Fibroblast of lung (primary cell): Measurements from ENCODE around the gene TBCC. TPM values are rescaled to one million over a fixed set of nuclear protein-coding genes. Genes with fewer than 3 reads are reported as not detected.

Experiments used
- DNase-seq, 2 donors: peaks; one replicate each; pipeline versions ENCODE4 v3.0.0 to v3.0.0-alpha.2; 2010; ENCODE audit warnings: low read depth in 2 of 2
- H2AFZ ChIP-seq: 2 replicates; pipeline ENCODE4 v1.5.1; 2012; ENCODE audit warnings: low read length, control low read depth, inconsistent platforms
- H3K27ac ChIP-seq: 2 replicates; pipeline ENCODE4 v1.5.1; 2011; ENCODE audit warnings: low read length, control low read depth; ENCODE audit not compliant: insufficient read depth
- H3K27me3 ChIP-seq: 2 replicates; pipeline ENCODE4 v1.5.1; 2011; ENCODE audit warnings: mild to moderate bottlenecking, low read length; ENCODE audit not compliant: control insufficient read depth, insufficient read depth
- H3K36me3 ChIP-seq: 2 replicates; pipeline ENCODE4 v1.5.1; 2011; ENCODE audit warnings: low read length; ENCODE audit not compliant: control insufficient read depth, insufficient read depth
- H3K4me1 ChIP-seq: 2 replicates; pipeline ENCODE4 v1.5.1; 2011; ENCODE audit warnings: low read length; ENCODE audit not compliant: control insufficient read depth, insufficient read depth; ENCODE audit errors: extremely low read depth
- H3K4me2 ChIP-seq: 2 replicates; pipeline ENCODE4 v1.5.1; 2011; ENCODE audit warnings: low read length, control low read depth; ENCODE audit not compliant: insufficient read depth; ENCODE audit errors: extremely low read depth
- H3K4me3 ChIP-seq, 4 experiments: fragments of 200-600 bp in 1 of 4; sonication (generic) in 1 of 4; replicated peaks in 1 of 4; 2 replicates each; pipeline ENCODE4 v1.5.1; 2011 to 2016; ENCODE audit warnings: low read length in 4 of 4, low read depth in 3 of 4, mild to moderate bottlenecking in 3 of 4, control low read depth in 2 of 4, inconsistent platforms in 1 of 4, mixed read lengths in 1 of 4; ENCODE audit not compliant: insufficient read depth in 1 of 4; ENCODE audit errors: control extremely low read depth in 1 of 4
- H3K79me2 ChIP-seq: 2 replicates; pipeline ENCODE4 v1.5.1; 2012; ENCODE audit warnings: mild to moderate bottlenecking, low read length, inconsistent platforms; ENCODE audit not compliant: control insufficient read depth, insufficient read depth
- H3K9ac ChIP-seq: 2 replicates; pipeline ENCODE4 v1.5.1; 2011; ENCODE audit warnings: mild to moderate bottlenecking, low read length, control low read depth; ENCODE audit not compliant: insufficient read depth
- H3K9me3 ChIP-seq: 2 replicates; pipeline ENCODE4 v1.5.1; 2012; ENCODE audit warnings: low read depth, low read length; ENCODE audit not compliant: control insufficient read depth, insufficient read depth
- H4K20me1 ChIP-seq: 2 replicates; pipeline ENCODE4 v1.5.1; 2011; ENCODE audit warnings: low read length; ENCODE audit not compliant: control insufficient read depth, insufficient read depth; ENCODE audit errors: extremely low read depth
- EZH2 ChIP-seq: IDR thresholded peaks from 2 replicates; pipeline ENCODE4 v1.5.1; 2012; ENCODE audit warnings: low read length, control low read depth, mild to moderate bottlenecking; ENCODE audit errors: missing control alignments
- polyA plus RNA-seq, 2 donors: library from polyadenylated mRNA; depleted of rRNA in 1 of 2; stranded (reverse) in 1 of 2; unstranded in 1 of 2; fragments of >200 nt; gene quantifications; 2 replicates each; pipeline ENCODE4 v1.2.1, GENCODE V29; 2011 to 2012; ENCODE audit warnings: missing spikeins in 1 of 2
- total RNA-seq: library from RNA; depleted of rRNA; stranded (reverse); fragments of >200 nt; gene quantifications from 2 replicates; pipeline ENCODE4 v1.2.1, GENCODE V29; 2014
- TF ChIP-seq, protein P1 (sequence below), 2 donors: IDR thresholded peaks in 1 of 2; conservative IDR thresholded peaks in 1 of 2; 1 replicate in 1 of 2; 2 replicates in 1 of 2; pipeline ENCODE4 v1.5.1; 2011 to 2012; ENCODE audit warnings: low read length in 2 of 2, control low read depth in 1 of 2, inconsistent platforms in 1 of 2, low read depth in 1 of 2, mild to moderate bottlenecking in 1 of 2

The TBCC gene
- total and polyA plus RNA-seq, 2 donors (not counting 1 experiment from before 2014, with no cell fraction given) = 18.2 to 50.0 TPM

DNA sequence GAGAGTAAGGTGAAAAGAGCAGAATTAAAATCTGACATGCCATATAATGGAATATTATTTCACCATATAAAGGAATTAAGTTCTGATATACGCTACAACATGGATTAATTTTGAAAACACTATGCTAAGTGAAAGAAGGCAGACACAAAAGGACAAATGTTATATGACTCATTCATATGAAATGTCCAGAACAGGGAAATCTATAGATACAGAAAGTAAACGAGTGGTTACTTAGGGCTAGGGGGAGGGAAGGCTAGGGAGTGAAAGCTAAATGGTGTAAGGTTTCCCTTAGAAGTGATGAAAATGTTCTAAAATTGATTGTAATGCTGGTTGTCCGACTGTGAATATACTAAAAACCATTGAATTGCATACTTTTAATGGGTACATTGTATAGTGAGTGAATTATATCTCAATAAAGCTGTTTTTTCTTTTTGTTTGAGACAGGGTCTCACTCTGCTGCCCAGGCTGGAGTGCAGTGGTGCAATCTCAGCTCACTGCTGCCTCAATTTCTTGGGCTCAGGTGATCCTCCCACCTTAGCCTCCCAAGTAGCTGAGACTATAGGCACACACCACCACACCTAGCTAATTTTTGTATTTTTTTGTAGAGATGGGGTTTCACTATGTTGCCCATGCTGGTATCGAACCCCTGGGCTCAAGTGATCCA is 31.7 kb downstream of the TBCC start:
- H3K27ac ChIP-seq = no peak overlapping the region
- no peak overlapping the region for H3K9ac ChIP-seq

GRCh38 chr6:42711930-42712329 is 34.0 kb downstream of the TBCC start:
- Histone ChIP-seq H3K27ac (no peak overlapping the region), H3K9ac (no peak overlapping the region), H2AFZ (no peak overlapping the region), H3K4me2 (no peak overlapping the region), H4K20me1 (no peaks in the 10 kb centered on the region), H3K9me3 (no peaks in the 10 kb centered on the region), H3K27me3 (no peaks in the 10 kb centered on the region), H3K4me1 (no peaks in the 10 kb centered on the region), H3K79me2 (no peaks in the 10 kb centered on the region), H3K36me3 (no peaks in the 10 kb centered on the region), H3K4me3 (no peak overlapping the region)
- TF ChIP-seq, protein P1, sequence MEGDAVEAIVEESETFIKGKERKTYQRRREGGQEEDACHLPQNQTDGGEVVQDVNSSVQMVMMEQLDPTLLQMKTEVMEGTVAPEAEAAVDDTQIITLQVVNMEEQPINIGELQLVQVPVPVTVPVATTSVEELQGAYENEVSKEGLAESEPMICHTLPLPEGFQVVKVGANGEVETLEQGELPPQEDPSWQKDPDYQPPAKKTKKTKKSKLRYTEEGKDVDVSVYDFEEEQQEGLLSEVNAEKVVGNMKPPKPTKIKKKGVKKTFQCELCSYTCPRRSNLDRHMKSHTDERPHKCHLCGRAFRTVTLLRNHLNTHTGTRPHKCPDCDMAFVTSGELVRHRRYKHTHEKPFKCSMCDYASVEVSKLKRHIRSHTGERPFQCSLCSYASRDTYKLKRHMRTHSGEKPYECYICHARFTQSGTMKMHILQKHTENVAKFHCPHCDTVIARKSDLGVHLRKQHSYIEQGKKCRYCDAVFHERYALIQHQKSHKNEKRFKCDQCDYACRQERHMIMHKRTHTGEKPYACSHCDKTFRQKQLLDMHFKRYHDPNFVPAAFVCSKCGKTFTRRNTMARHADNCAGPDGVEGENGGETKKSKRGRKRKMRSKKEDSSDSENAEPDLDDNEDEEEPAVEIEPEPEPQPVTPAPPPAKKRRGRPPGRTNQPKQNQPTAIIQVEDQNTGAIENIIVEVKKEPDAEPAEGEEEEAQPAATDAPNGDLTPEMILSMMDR (conservative IDR thresholded peaks at IDR 0.05 in 1 of 2, IDR thresholded peaks at IDR 0.05 in 1 of 2; ENCODE audit: low read depth in 1 of 2, low read length in 2 of 2) = no peak
- no peak for TF ChIP-seq EZH2
- DNase-seq = no peak

More for the DNA sequence above, 31.7 kb downstream of the TBCC start:
- Histone ChIP-seq H3K27me3 (no peaks in the 10 kb centered on the region), H3K9me3 (no peaks in the 10 kb centered on the region), H2AFZ (no peak overlapping the region), H3K4me2 (no peak overlapping the region), H3K79me2 (no peaks in the 10 kb centered on the region), H3K4me1 (no peaks in the 10 kb centered on the region), H3K4me3 (no peak overlapping the region), H3K36me3 (no peaks in the 10 kb centered on the region), H4K20me1 (no peaks in the 10 kb centered on the region)
- peak; percentile 46 to 82 for DNase-seq
- no peak for TF ChIP-seq EZH2
- TF ChIP-seq, protein P1 (conservative IDR thresholded peaks at IDR 0.05 in 1 of 2, IDR thresholded peaks at IDR 0.05 in 1 of 2; ENCODE audit: low read depth in 1 of 2, low read length in 2 of 2) = no peak

DNA sequence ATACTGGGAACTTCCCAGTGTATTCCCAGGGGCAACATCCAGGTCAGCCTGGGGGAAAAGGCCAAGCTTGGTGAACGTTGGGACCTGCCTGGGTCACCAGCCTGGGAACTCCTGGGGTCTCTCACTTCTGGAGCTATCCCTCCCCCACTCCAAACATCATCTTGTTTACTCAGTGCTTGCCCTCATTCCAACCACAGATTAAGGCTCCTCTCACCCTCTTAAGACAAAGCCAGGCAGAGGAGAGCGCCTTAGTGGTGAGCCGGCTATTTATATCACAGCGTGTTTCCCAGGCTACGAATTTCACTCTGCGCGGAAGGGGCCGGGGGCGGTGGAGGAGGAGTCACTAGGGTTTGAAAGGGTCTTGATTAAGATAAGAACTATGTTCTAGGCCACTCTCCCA is 35.6 kb downstream of the TBCC start:
- Histone ChIP-seq H3K9me3 (no peaks in the 10 kb centered on the region), H3K4me1 (no peaks in the 10 kb centered on the region), H3K9ac (no peak overlapping the region), H2AFZ (no peak overlapping the region), H3K27me3 (no peaks in the 10 kb centered on the region), H3K79me2 (no peaks in the 10 kb centered on the region), H4K20me1 (no peaks in the 10 kb centered on the region), H3K36me3 (no peaks in the 10 kb centered on the region), H3K27ac (no peak overlapping the region), H3K4me3 (no peak overlapping the region), H3K4me2 (no peak overlapping the region)
- no peak for TF ChIP-seq EZH2
- TF ChIP-seq, protein P1 (conservative IDR thresholded peaks at IDR 0.05 in 1 of 2, IDR thresholded peaks at IDR 0.05 in 1 of 2; ENCODE audit: low read depth in 1 of 2, low read length in 2 of 2) = no peak
- DNase-seq = peak in 1 of 2 donors; percentile 75
